T-helper 1 cell treated with Interleukin-12 subunit alpha and Interleukin-12 subunit beta and Interleukin-4 antibody, amounts not matched to agents 30 ng/mL and 1 ng/mL, for 36 hours (primary cell): ENCODE measurements around the gene RCVRN. TPM values are rescaled to one million over a fixed set of nuclear protein-coding genes. Genes with fewer than 3 reads are reported as not detected.

Experiments used
- intact Hi-C: fragments of 100-400 bp; cut with micrococcal nuclease; formaldehyde crosslinking; loops from one replicate; pipeline ENCODE4 v1.15.1; 2024
- total RNA-seq: library from RNA; stranded (reverse); gene quantifications from 2 replicates; pipeline ENCODE4 v1.2.3, GENCODE V29; 2022

The RCVRN gene
- total RNA-seq, 1 donor from 2014 or later, result not detected

- intact Hi-C loops, result no loop called here
These were observed 45.3 kb downstream of the RCVRN start for GRCh38 chr17:9859781-9860180.

DNA sequence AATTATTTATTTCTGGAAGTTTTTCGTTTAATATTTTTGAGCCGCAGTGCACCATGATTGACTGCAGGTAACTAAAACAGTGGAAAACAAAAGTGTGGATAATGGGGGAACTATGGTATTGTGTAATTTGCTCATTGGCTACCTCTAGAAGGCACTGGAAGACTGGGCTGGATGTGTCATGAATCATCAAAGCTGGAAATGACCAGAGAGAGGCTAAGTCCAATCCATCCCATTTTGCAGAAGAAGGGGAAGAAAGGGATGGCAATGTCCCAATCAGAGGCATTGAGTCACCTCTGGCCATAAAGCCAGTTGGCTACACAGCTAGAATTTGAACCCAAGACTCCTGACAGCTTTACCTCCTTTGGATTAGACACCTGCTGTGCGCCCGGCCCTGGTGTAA lies 50.0 kb downstream of the RCVRN start:
- intact Hi-C loops, result no loop called here

DNA sequence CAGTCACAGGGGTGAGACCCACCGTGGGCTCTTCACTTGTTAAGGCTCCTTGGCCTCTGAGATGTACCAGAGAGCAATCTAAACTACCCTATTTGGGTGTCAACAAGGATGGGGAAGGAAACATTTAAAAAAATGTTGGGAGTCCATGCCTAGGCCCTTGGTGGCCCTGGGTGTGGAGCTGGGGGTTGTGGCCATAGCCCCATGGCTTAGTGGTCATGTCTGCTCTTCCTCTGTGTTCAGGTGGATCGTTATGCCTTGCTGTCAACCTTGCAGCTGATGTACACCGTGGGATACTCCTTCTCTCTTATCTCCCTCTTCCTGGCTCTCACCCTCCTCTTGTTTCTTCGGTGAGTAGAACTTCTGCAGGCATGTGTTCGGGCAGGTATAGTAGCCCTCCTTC lies 50.8 kb downstream of the RCVRN start:
- intact Hi-C loops, result no loop called here

- intact Hi-C loops, result no loop called here
These were observed 54.9 kb downstream of the RCVRN start for GRCh38 chr17:9850151-9850550.

Other genes with a start within 250 kb of the RCVRN start
- not detected in 2 replicates for gene DHRS7C, start 113.7 kb downstream of the RCVRN start, total RNA-seq
- gene GSG1L2, start 83.2 kb downstream of the RCVRN start, total RNA-seq, result not detected in 2 replicates
- not detected in 2 replicates for gene GLP2R, start 79.3 kb downstream of the RCVRN start, total RNA-seq